Glutamatergic neuron (in vitro differentiated cells): ENCODE results near the gene ERBIN. TPM values are rescaled to one million over a fixed set of nuclear protein-coding genes. Genes with fewer than 3 reads are reported as not detected.

Experiments used
- DNase-seq: peaks from one replicate; pipeline ENCODE4 v3.0.0; 2022
- H3K27ac Mint-ChIP-seq: one replicate; pipeline ENCODE4 v1.8.0; 2020; ENCODE audit warnings: mild to moderate bottlenecking, mixed read lengths, inconsistent platforms; ENCODE audit not compliant: unreplicated experiment
- H3K27me3 Mint-ChIP-seq: one replicate; pipeline ENCODE4 v1.8.0; 2020; ENCODE audit warnings: mild to moderate bottlenecking, moderate library complexity, mixed read lengths, inconsistent platforms; ENCODE audit not compliant: unreplicated experiment
- H3K36me3 Mint-ChIP-seq: one replicate; pipeline ENCODE4 v1.8.0; 2020; ENCODE audit warnings: mild to moderate bottlenecking, mixed read lengths, inconsistent platforms; ENCODE audit not compliant: unreplicated experiment
- H3K4me1 Mint-ChIP-seq: one replicate; pipeline ENCODE4 v1.8.0; 2020; ENCODE audit warnings: mild to moderate bottlenecking, low read depth, mixed read lengths, inconsistent platforms; ENCODE audit not compliant: unreplicated experiment
- H3K4me3 Mint-ChIP-seq: one replicate; pipeline ENCODE4 v1.8.0; 2020; ENCODE audit warnings: mild to moderate bottlenecking, mixed read lengths, inconsistent platforms; ENCODE audit not compliant: unreplicated experiment
- H3K9me3 Mint-ChIP-seq: one replicate; pipeline ENCODE4 v1.8.0; 2020; ENCODE audit warnings: mild to moderate bottlenecking, moderate library complexity, mixed read lengths, inconsistent platforms; ENCODE audit not compliant: unreplicated experiment
- total RNA-seq: library from RNA; stranded (reverse); fragmentation: NEBNext Ultra II Directional; extraction: Animal tissue kit (Norgen Biotek cat#: 25700); gene quantifications from one replicate; pipeline ENCODE4 v1.2.1, GENCODE V29; 2021; ENCODE audit not compliant: unreplicated experiment
- TF ChIP-seq, protein P1 (sequence below): fragments of 200-600 bp; sonication (generic); IDR thresholded peaks from one replicate; pipeline ENCODE4 v1.5.0; 2021; ENCODE audit not compliant: partially characterized antibody, unreplicated experiment

ERBIN gene
- total RNA-seq, 1 donor from 2014 or later, result 67.7 TPM

DNA sequence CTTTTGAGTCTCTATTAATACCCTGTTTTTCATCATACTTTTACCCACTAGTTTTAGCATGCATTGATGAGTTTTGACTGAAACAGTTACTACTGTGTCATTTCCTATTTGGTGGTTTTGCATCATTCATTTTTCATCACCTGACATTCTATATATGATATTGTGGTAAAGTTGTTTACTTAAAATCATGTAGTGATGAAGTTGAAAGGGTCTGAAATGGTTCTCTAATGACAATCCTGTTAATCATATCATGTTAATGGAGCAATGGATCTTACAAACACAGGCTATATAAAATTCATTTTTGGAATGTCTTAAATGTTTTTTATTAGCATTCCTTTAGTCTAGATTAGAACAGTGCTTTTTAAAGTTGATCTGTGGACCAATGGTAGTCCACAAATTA, 84.1 kb downstream of the ERBIN start:
- Mint-ChIP-seq H3K27me3 (peaks cover 2% of the 10 kb centered on the region), H3K4me1 (peaks cover 2% of the 10 kb centered on the region), H3K4me3 (no peak overlapping the region), H3K9me3 (no peaks in the 10 kb centered on the region), H3K36me3 (peaks cover 5% of the 10 kb centered on the region), H3K27ac (no peak overlapping the region)
- TF ChIP-seq, protein P1, sequence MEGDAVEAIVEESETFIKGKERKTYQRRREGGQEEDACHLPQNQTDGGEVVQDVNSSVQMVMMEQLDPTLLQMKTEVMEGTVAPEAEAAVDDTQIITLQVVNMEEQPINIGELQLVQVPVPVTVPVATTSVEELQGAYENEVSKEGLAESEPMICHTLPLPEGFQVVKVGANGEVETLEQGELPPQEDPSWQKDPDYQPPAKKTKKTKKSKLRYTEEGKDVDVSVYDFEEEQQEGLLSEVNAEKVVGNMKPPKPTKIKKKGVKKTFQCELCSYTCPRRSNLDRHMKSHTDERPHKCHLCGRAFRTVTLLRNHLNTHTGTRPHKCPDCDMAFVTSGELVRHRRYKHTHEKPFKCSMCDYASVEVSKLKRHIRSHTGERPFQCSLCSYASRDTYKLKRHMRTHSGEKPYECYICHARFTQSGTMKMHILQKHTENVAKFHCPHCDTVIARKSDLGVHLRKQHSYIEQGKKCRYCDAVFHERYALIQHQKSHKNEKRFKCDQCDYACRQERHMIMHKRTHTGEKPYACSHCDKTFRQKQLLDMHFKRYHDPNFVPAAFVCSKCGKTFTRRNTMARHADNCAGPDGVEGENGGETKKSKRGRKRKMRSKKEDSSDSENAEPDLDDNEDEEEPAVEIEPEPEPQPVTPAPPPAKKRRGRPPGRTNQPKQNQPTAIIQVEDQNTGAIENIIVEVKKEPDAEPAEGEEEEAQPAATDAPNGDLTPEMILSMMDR, result no peak
- DNase-seq, result no peak

DNA sequence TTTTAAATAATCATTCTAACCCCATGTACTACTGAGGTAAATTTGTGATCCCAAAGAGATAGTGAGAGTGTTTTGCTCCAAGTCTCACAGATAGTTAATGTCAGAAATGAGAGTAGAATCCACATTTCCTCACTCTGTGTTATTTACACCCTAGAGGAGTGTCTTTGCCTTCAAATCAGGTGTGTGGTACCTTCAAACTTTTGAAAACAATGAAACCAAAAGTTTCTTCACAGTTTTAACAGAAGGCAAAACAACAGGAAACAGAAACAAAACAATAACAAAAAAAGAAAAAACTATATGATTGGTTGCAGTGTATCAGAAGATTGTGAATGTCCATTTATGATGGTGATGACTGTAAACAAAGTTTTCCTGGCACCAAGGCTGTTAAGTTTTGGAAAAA, 85.9 kb downstream of the ERBIN start:
- H3K4me3 Mint-ChIP-seq, result no peak overlapping the region
- H3K9me3 Mint-ChIP-seq, result no peaks in the 10 kb centered on the region
- H3K27ac Mint-ChIP-seq, result no peak overlapping the region
- no peaks in the 10 kb centered on the region for H3K36me3 Mint-ChIP-seq
- TF ChIP-seq, protein P1, result no peak
- no peaks in the 10 kb centered on the region for H3K27me3 Mint-ChIP-seq
- no peak for DNase-seq
- H3K4me1 Mint-ChIP-seq, result peaks cover 2% of the 10 kb centered on the region

DNA sequence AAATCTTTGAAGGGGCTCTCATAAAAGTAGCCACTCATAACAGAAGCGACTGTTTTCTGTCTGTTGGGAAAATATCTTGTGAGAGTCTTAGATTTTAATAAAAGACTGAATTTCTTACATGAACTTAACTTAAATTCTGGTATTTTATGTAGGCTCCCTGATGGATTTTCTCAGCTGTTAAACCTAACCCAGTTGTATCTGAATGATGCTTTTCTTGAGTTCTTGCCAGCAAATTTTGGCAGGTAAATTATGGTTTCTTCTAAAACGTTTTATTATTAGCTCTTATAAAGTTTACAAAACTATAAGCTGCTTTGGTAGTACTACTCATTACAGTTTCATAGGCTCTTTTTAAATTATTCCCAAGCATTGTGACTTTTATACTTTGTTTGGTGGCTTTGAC, 87.0 kb downstream of the ERBIN start:
- Mint-ChIP-seq H3K4me3 (no peak overlapping the region), H3K36me3 (no peaks in the 10 kb centered on the region), H3K27ac (no peak overlapping the region), H3K27me3 (no peaks in the 10 kb centered on the region), H3K9me3 (no peaks in the 10 kb centered on the region), H3K4me1 (peaks cover 2% of the 10 kb centered on the region)
- no peak for DNase-seq
- TF ChIP-seq, protein P1, result no peak

DNA sequence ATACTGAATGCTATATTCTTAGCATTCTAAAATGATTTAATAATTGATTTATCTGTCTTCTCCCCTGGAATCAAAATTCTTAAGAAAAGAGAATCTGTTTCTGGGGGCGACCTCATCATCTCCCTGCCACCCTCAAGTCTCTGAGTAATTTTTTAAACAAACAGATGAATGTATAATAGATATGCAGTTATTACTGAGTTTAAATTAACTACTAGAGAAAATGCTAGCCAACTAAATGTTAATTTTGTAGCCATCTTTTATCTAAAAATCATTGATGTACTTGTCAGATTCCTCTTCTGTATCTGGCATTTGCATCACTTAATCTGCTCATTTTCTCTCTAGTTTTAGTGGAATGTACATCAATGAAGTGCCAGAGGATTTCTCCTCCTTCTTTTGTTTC, 87.5 kb downstream of the ERBIN start:
- no peak for DNase-seq
- Mint-ChIP-seq H3K9me3 (no peaks in the 10 kb centered on the region), H3K27ac (no peak overlapping the region), H3K4me3 (no peak overlapping the region), H3K36me3 (no peaks in the 10 kb centered on the region), H3K4me1 (peaks cover 1% of the 10 kb centered on the region), H3K27me3 (no peaks in the 10 kb centered on the region)
- TF ChIP-seq, protein P1, result no peak

DNA sequence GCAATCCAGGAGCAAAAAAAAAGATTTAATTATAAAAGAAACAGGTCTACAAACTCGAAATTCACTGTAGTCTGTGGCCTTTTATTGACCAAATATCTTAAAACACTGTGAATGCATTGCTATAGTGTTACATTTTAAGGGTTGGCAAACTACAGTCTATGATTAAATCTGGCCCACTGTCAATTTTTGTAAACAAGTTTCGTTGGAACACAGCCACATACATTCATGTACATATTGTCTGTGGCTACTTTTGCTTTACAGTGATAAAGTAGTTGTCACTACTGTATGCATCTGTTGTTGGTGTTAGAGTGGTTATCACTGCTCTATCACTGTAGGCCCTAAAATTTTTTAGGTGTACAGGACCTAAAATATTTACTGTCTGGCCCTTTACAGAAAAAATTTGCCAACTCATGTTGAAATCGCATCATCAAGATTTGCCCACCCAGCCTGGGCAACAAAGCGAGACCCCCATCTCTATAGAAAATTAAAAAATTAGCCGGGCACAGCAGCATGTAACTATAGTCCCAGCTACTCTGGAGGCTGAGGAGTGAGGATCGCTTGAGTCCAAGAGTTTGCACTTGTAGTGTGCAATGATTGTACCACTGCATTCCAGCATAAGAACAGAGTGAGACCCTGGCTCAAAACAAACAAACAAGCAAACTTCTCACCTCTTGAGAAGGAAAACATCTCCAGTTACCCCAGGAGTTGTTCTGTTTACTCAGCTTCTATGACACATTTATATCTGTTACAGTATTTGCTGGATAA, 89.0 kb downstream of the ERBIN start:
- DNase-seq, result no peak
- TF ChIP-seq, protein P1, result no peak
- H3K27ac Mint-ChIP-seq, result no peak overlapping the region
- no peaks in the 10 kb centered on the region for H3K36me3 Mint-ChIP-seq
- no peak overlapping the region for H3K4me3 Mint-ChIP-seq
- no peaks in the 10 kb centered on the region for H3K4me1 Mint-ChIP-seq
- no peaks in the 10 kb centered on the region for H3K27me3 Mint-ChIP-seq
- H3K9me3 Mint-ChIP-seq, result no peaks in the 10 kb centered on the region
